GM12891 (cell line): Measurements from ENCODE around the gene GMNC.
"Not testable (repeated sequence)": the region's sequence is repeated elsewhere in the genome, so short reads cannot be mapped to it uniquely, and the experiment has no call there.

Source experiments
- POLR2A ChIP-seq: IDR thresholded peaks from 2 replicates; pipeline ENCODE4 v1.6.1; 2011; ENCODE audit warnings: low read depth, low read length, control low read depth
- TAF1 ChIP-seq: IDR thresholded peaks from 2 replicates; pipeline ENCODE4 v1.6.1; 2011; ENCODE audit warnings: low read depth, low read length, control low read depth

GRCh38 chr3:190875061-190875460 lies 12.6 kb upstream of the GMNC start:
- not testable (repeated sequence) for TF ChIP-seq POLR2A, TAF1
